Tibial artery (tissue), 4 donors: ENCODE measurements around the gene CABLES1.

Experiments used
- DNase-seq, 2 donors: peaks; one replicate each; pipeline ENCODE4 v3.0.0-alpha.2; 2019
- H3K27ac ChIP-seq, 2 donors: fragments of 200-600 bp; sonication (generic) in 1 of 2; 1 replicate in 1 of 2; 2 replicates in 1 of 2; pipeline ENCODE4 v1.5.1; 2018 to 2019; ENCODE audit warnings: mild to moderate bottlenecking in 1 of 2
- H3K27me3 ChIP-seq, 2 donors: fragments of 200-600 bp; sonication (generic) in 1 of 2; one replicate each; pipeline versions ENCODE4 v1.5.1 to v1.6.0; 2016 to 2019
- H3K36me3 ChIP-seq, 3 donors: fragments of 200-600 bp; sonication (generic) in 2 of 3; one replicate each; pipeline ENCODE4 v1.5.1; 2016 to 2019; ENCODE audit warnings: mild to moderate bottlenecking in 2 of 3
- H3K4me1 ChIP-seq, 4 donors: fragments of 200-600 bp; sonication (generic) in 2 of 4; 1 replicate in 3 of 4; 2 replicates in 1 of 4; pipeline ENCODE4 v1.5.1; 2016 to 2019
- H3K4me3 ChIP-seq, 2 donors: fragments of 200-600 bp; sonication (generic) in 1 of 2; 1 replicate in 1 of 2; 2 replicates in 1 of 2; pipeline ENCODE4 v1.5.1; 2018 to 2019; ENCODE audit warnings: mild to moderate bottlenecking in 2 of 2
- H3K9me3 ChIP-seq, 3 donors: fragments of 200-600 bp; sonication (generic) in 1 of 3; one replicate each; pipeline ENCODE4 v1.5.1; 2016 to 2019
- CTCF ChIP-seq, 2 experiments: fragments of 200-600 bp in 1 of 2; fragments of 450-650 bp in 1 of 2; IDR thresholded peaks; one replicate each; pipeline ENCODE4 v1.5.1; 2017 to 2019; ENCODE audit warnings: antibody characterized with exemption in 2 of 2, mild to moderate bottlenecking in 1 of 2, moderate library complexity in 1 of 2
- intact Hi-C: fragments of 100-400 bp; cut with DNase I; formaldehyde crosslinking; loops from one replicate; pipeline ENCODE4 v1.15.0; 2023; ENCODE audit warnings: low total_unique reads

CABLES1 gene

GRCh38 chr18:23226930-23227725 lies 91.8 kb downstream of the CABLES1 start:
- TF ChIP-seq CTCF (IDR thresholded peaks at IDR 0.05) = no peak
- Histone ChIP-seq H3K27ac (peak overlapping the region; percentile 89 to 90), H3K4me3 (no peak overlapping the region), H3K36me3 (peaks cover 0 to 3% (median 0%) of the 10 kb centered on the region in 3 donors), H3K9me3 (no peaks in the 10 kb centered on the region), H3K27me3 (no peaks in the 10 kb centered on the region), H3K4me1 (peaks cover 0 to 75% (median 52%) of the 10 kb centered on the region in 4 donors)
- intact Hi-C loops = no loop called here
- peak; percentile 39 to 85 for DNase-seq

GRCh38 chr18:23227726-23228070 lies 92.4 kb downstream of the CABLES1 start:
- no peaks in the 10 kb centered on the region for H3K9me3 ChIP-seq
- no peak for TF ChIP-seq CTCF (IDR thresholded peaks at IDR 0.05)
- H3K27me3 ChIP-seq = no peaks in the 10 kb centered on the region
- H3K27ac ChIP-seq = peak overlapping the region; percentile 89 to 90
- intact Hi-C loops = no loop called here
- H3K4me3 ChIP-seq = no peak overlapping the region
- H3K36me3 ChIP-seq = peaks cover 0 to 3% (median 0%) of the 10 kb centered on the region in 3 donors
- DNase-seq = no peak
- H3K4me1 ChIP-seq = peaks cover 0 to 79% (median 53%) of the 10 kb centered on the region in 4 donors

- intact Hi-C loops = no loop called here
- peak in 1 of 2 donors; percentile 51 for DNase-seq
- Histone ChIP-seq H3K27me3 (no peaks in the 10 kb centered on the region), H3K9me3 (no peaks in the 10 kb centered on the region), H3K4me3 (no peak overlapping the region), H3K27ac (peak overlapping the region; percentile 89 to 90), H3K4me1 (peaks cover 0 to 79% (median 53%) of the 10 kb centered on the region in 4 donors), H3K36me3 (no peaks in the 10 kb centered on the region)
- no peak for TF ChIP-seq CTCF (IDR thresholded peaks at IDR 0.05)
Observed at GRCh38 chr18:23228102-23229061, 93.1 kb downstream of the CABLES1 start.

- DNase-seq = no peak
- H3K4me3 ChIP-seq = no peak overlapping the region
- no peaks in the 10 kb centered on the region for H3K27me3 ChIP-seq
- intact Hi-C loops = no loop called here
- no peak for TF ChIP-seq CTCF (IDR thresholded peaks at IDR 0.05)
- H3K27ac ChIP-seq = peak overlapping the region; percentile 89 to 90
- H3K36me3 ChIP-seq = peaks cover 0 to 2% (median 0%) of the 10 kb centered on the region in 3 donors
- H3K9me3 ChIP-seq = no peaks in the 10 kb centered on the region
- peaks cover 0 to 76% (median 53%) of the 10 kb centered on the region in 4 donors for H3K4me1 ChIP-seq
Observed at GRCh38 chr18:23229472-23229871, 94.2 kb downstream of the CABLES1 start.

GRCh38 chr18:23230686-23231085 lies 95.4 kb downstream of the CABLES1 start:
- peaks cover 0 to 9% (median 0%) of the 10 kb centered on the region in 3 donors for H3K36me3 ChIP-seq
- H3K9me3 ChIP-seq = no peaks in the 10 kb centered on the region
- peak; percentile 74 to 84 for DNase-seq
- peaks cover 0 to 64% (median 48%) of the 10 kb centered on the region in 4 donors for H3K4me1 ChIP-seq
- TF ChIP-seq CTCF (IDR thresholded peaks at IDR 0.05) = no peak
- intact Hi-C loops = loop anchor here (5.0 to 10.0 kb wide), 3 partner anchors 93 to 886 kb away; partner anchors contain the start of gene CABLES1
- H3K27ac ChIP-seq = peak overlapping the region; percentile 89 to 90
- no peaks in the 10 kb centered on the region for H3K27me3 ChIP-seq
- H3K4me3 ChIP-seq = no peak overlapping the region
